Endometrial microvascular endothelial cells (primary cell): ENCODE data around the gene DSEL. TPM values are rescaled to one million over a fixed set of nuclear protein-coding genes. Genes with fewer than 3 reads are reported as not detected.

Source experiments
- in situ Hi-C: cut with HindIII; loops from 2 replicates; pipeline ENCODE4 v1.10.0; 2017; ENCODE audit warnings: low sequenced_read_pairs, low pct_unique_long_range_greater_than_20kb; ENCODE audit errors: inconsistent ontology term
- total RNA-seq: library from RNA; depleted of rRNA; stranded (reverse); fragments of >200 nt; gene quantifications from one replicate; pipeline ENCODE4 v1.2.3, GENCODE V29; 2015; ENCODE audit errors: inconsistent ontology term

The DSEL gene
- total RNA-seq, 1 donor from 2014 or later: 7.8 TPM

GRCh38 chr18:67509741-67510391 is 6.7 kb downstream of the DSEL start:
- in situ Hi-C loops: no loop called here

- in situ Hi-C loops: no loop called here
Observed at GRCh38 chr18:67508146-67508545, 8.4 kb downstream of the DSEL start.

GRCh38 chr18:67504739-67505138 is 11.8 kb downstream of the DSEL start:
- in situ Hi-C loops: no loop called here

- in situ Hi-C loops: no loop called here
Observed at GRCh38 chr18:67500522-67501205, 15.9 kb downstream of the DSEL start.

- in situ Hi-C loops: no loop called here
Observed at GRCh38 chr18:67496469-67496868, 20.1 kb downstream of the DSEL start.

- in situ Hi-C loops: no loop called here
Observed at GRCh38 chr18:67486534-67486933, 30.0 kb downstream of the DSEL start.

GRCh38 chr18:67485655-67486054 is 30.9 kb downstream of the DSEL start:
- in situ Hi-C loops: no loop called here

- in situ Hi-C loops: no loop called here
Observed at GRCh38 chr18:67484458-67484857, 32.1 kb downstream of the DSEL start.

GRCh38 chr18:67483952-67484351 is 32.6 kb downstream of the DSEL start:
- in situ Hi-C loops: no loop called here

GRCh38 chr18:67483237-67483636 is 33.3 kb downstream of the DSEL start:
- in situ Hi-C loops: no loop called here

GRCh38 chr18:67478249-67478648 is 38.3 kb downstream of the DSEL start:
- in situ Hi-C loops: no loop called here

GRCh38 chr18:67477522-67477921 is 39.0 kb downstream of the DSEL start:
- in situ Hi-C loops: no loop called here

- in situ Hi-C loops: no loop called here
Observed at GRCh38 chr18:67476585-67476984, 39.9 kb downstream of the DSEL start.

- in situ Hi-C loops: no loop called here
Observed at GRCh38 chr18:67475673-67476072, 40.8 kb downstream of the DSEL start.

GRCh38 chr18:67468038-67468437 is 48.5 kb downstream of the DSEL start:
- in situ Hi-C loops: no loop called here

GRCh38 chr18:67467188-67467587 is 49.3 kb downstream of the DSEL start:
- in situ Hi-C loops: no loop called here

GRCh38 chr18:67464499-67464898 is 52.0 kb downstream of the DSEL start:
- in situ Hi-C loops: no loop called here

GRCh38 chr18:67463829-67464228 is 52.7 kb downstream of the DSEL start:
- in situ Hi-C loops: no loop called here

- in situ Hi-C loops: no loop called here
Observed at GRCh38 chr18:67456711-67457110, 59.8 kb downstream of the DSEL start.
